VCaP (cell line): ENCODE measurements around the gene MARVELD2.

Experiments used
- H3K27ac ChIP-seq: fragments of 450-650 bp; 2 replicates; pipeline ENCODE4 v1.5.1; 2017
- CTCF ChIP-seq: fragments of 450-650 bp; conservative IDR thresholded peaks from 2 replicates; pipeline ENCODE4 v1.5.1; 2017; ENCODE audit warnings: mild to moderate bottlenecking, moderate library complexity

Gene MARVELD2

DNA sequence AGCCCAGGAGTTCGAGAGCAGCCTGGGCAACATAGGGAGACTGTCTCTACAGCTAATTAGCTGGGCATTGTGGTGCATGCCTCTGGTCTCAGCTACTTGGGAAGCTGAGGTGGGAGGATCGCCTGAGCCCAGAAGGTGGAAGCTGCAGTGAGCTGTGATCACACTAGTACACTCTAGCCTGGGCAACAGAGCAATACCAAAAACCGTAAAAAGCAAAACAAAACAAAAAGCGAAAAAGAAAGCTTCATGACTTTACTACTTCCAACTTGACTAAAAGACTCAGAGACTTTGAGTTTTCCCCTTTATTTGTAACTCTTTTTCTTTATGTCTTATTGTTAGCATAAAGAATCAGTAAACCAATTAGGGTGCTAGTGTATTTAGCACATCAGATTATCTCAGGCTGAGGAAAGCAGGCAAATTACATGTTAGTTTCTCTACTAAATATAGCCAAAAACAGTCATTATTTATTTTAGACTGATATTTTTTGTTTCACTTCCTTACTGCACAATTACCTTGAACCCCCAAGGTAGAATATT, 39.9 kb upstream of the MARVELD2 start:
- H3K27ac ChIP-seq = no peak overlapping the region
- TF ChIP-seq CTCF = no peak

DNA sequence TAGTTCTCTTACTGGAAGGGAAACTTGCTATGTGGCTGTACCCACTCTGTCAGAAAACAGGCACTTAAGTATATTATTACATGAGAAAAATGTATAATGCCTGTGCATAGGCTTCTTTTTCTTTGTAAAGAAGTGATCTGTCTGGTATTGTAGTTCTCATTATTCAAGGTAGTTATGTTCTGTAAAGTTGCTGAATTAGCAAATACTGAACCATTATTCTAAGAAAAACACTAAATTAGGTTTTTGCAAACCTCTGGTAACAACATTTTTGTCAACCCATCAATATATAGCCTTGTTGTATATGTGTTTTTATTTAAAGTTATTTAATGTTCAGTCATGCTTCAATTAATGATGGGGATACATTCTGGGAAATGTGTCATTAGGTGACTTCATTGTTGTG, 36.5 kb upstream of the MARVELD2 start:
- H3K27ac ChIP-seq = no peak overlapping the region

GRCh38 chr5:69404659-69405330, 10.1 kb upstream of the MARVELD2 start:
- H3K27ac ChIP-seq = no peak overlapping the region
- TF ChIP-seq CTCF = no peak

More for the DNA sequence above, 36.5 kb upstream of the MARVELD2 start:
- no peak for TF ChIP-seq CTCF

DNA sequence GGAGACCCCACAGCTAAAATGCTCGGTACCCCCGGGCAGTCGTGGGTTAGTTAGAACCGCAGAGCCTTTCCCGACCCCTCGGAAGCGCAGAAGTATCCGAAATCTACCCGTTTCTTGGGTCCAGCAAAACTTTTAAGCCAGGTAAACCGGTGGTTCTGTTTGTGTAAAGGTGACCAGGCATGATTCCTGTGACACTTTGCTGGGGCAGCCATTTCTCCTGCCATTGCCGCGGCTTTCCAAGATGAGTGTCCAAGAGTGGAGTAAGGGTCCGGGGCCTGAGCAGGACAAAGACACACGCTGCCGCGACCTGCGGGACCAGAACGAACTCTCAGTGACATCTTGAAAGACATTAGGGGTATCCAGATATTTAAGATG, 655 bp downstream of the MARVELD2 start:
- TF ChIP-seq CTCF = no peak
- H3K27ac ChIP-seq = peak overlapping the region; percentile 99

DNA sequence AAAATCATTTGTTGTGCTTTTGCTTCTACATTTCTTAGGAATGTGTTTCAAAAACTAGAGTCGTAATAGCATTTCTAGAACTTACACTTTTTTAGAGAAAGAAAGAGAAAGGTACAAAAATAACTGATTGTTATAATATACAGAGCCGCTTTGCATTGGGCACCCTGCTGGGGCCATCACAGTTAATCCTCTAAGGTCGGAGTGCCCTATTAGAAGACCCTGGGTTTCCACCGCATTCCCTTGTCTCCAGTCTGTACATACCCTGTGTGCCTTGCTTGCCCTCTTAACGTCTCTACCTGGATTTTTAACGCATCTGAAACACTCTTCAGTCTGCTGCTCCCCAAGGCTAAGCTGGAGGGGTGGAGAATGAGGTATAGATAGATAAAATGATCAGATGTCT, 1.3 kb downstream of the MARVELD2 start:
- peak overlapping the region; percentile 99 for H3K27ac ChIP-seq

DNA sequence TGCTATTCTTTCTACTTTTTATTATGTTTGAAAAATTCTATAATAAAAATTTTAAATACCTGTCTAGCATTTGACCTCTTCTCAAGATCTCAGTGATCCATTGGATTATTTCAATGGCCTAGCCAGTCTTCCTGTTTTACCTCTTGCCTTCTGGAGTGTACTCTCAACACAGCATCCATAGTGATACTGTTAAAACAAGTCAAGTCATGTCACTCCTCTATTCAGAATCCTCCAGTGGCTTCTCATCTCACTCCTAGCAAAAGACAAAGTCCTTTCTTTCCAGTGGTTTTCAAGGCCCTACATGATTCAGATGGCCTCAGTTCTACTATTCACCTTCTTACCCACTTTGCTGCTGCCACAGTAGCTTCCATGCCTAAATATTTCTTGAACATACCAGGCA, 1.8 kb downstream of the MARVELD2 start:
- peak overlapping the region; percentile 99 for H3K27ac ChIP-seq
- TF ChIP-seq CTCF = no peak

More for the DNA sequence above, 1.3 kb downstream of the MARVELD2 start:
- no peak for TF ChIP-seq CTCF

GRCh38 chr5:69418554-69418953, 3.6 kb downstream of the MARVELD2 start:
- TF ChIP-seq CTCF = no peak
- H3K27ac ChIP-seq = no peak overlapping the region
